Prostate gland (tissue), 2 donors: ENCODE data around the gene TPP1.

Source experiments
- POLR2AphosphoS5 ChIP-seq: sonication (generic); formaldehyde crosslinking; IDR thresholded peaks from one replicate; pipeline ENCODE4 v1.6.1; 2017; ENCODE audit warnings: antibody characterized with exemption
- TF ChIP-seq, protein P1 (sequence below), 4 experiments: fragments of 200-600 bp in 2 of 4; fragments of 450-650 bp in 2 of 4; sonication (generic) in 2 of 4; IDR thresholded peaks; 1 replicate in 3 of 4; 2 replicates in 1 of 4; pipeline ENCODE4 v1.5.1; 2016 to 2019; ENCODE audit warnings: antibody characterized with exemption in 4 of 4, mild to moderate bottlenecking in 2 of 4, moderate library complexity in 2 of 4

DNA sequence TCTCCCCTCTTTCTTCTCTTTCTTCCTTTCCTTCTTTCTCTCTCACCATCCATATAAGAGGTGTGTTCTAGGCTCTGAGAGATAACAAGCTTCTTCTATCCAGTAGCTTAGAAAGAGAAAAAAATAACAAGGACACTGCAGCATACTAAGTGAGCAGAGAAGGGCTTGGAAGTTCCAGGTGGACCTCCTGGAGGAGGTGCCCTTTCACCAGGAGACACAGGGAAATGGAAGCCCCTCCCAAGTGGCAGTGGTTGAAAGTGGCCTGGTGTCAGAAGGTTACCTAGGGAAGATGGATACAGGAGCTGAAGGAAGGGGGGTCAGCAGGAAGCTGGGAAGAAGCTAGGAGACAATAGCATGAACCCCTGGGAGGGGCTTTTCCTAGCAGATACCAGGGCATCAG is 30.9 kb upstream of the TPP1 start:
- TF ChIP-seq, protein P1, sequence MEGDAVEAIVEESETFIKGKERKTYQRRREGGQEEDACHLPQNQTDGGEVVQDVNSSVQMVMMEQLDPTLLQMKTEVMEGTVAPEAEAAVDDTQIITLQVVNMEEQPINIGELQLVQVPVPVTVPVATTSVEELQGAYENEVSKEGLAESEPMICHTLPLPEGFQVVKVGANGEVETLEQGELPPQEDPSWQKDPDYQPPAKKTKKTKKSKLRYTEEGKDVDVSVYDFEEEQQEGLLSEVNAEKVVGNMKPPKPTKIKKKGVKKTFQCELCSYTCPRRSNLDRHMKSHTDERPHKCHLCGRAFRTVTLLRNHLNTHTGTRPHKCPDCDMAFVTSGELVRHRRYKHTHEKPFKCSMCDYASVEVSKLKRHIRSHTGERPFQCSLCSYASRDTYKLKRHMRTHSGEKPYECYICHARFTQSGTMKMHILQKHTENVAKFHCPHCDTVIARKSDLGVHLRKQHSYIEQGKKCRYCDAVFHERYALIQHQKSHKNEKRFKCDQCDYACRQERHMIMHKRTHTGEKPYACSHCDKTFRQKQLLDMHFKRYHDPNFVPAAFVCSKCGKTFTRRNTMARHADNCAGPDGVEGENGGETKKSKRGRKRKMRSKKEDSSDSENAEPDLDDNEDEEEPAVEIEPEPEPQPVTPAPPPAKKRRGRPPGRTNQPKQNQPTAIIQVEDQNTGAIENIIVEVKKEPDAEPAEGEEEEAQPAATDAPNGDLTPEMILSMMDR (IDR thresholded peaks at IDR 0.05): no peak
- TF ChIP-seq POLR2AphosphoS5: no peak
